Measurements from ENCODE around the gene CREBBP.

Gene CREBBP

DNA sequence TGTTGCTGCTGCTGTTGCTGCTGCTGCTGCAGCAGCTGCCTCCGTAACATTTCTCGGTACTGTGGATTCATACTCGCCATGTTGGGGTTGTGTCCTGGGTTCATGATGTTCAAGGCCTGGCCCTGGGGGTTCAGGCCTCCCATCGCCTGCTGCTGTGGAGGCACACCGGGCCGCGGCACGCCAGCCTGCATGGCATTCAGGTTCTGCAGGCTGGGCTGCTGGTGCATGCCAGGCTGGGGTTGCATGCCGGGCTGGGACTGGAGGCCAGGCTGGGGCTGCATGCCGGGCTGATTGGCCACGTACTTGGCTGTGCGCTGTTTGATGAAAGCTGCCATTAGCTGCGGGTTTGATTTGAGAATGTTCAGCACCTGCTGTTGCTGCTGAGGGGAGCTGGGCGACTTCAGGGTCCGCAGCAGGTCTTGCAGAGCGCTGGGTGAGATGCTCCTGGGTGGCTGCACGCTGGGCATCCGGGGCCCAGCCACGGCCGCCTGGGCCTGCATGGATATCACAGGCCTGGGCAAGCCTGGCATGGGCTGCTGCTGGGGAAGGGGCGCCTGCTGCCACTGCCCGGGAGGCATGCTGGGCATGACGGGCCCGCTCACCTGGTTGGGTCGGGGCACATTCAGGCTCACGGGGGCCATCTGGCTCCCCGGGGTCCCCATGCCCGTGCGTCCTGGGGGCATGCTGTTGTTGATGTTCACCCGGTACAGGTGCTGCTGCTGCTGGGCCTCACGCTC is 151.9 kb downstream of the CREBBP start:
- no peak for DNase-seq (ENCODE audit: low spot score)
- TF ChIP-seq, protein P1, sequence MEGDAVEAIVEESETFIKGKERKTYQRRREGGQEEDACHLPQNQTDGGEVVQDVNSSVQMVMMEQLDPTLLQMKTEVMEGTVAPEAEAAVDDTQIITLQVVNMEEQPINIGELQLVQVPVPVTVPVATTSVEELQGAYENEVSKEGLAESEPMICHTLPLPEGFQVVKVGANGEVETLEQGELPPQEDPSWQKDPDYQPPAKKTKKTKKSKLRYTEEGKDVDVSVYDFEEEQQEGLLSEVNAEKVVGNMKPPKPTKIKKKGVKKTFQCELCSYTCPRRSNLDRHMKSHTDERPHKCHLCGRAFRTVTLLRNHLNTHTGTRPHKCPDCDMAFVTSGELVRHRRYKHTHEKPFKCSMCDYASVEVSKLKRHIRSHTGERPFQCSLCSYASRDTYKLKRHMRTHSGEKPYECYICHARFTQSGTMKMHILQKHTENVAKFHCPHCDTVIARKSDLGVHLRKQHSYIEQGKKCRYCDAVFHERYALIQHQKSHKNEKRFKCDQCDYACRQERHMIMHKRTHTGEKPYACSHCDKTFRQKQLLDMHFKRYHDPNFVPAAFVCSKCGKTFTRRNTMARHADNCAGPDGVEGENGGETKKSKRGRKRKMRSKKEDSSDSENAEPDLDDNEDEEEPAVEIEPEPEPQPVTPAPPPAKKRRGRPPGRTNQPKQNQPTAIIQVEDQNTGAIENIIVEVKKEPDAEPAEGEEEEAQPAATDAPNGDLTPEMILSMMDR (IDR thresholded peaks at IDR 0.05; ENCODE audit: borderline replicate concordance, control extremely low read depth, extremely low read depth, insufficient read depth, missing control alignments) = no peak
- in situ Hi-C loops (cut with MboI; ENCODE audit: low sequenced_read_pairs, unreplicated experiment) = no loop called here

DNA sequence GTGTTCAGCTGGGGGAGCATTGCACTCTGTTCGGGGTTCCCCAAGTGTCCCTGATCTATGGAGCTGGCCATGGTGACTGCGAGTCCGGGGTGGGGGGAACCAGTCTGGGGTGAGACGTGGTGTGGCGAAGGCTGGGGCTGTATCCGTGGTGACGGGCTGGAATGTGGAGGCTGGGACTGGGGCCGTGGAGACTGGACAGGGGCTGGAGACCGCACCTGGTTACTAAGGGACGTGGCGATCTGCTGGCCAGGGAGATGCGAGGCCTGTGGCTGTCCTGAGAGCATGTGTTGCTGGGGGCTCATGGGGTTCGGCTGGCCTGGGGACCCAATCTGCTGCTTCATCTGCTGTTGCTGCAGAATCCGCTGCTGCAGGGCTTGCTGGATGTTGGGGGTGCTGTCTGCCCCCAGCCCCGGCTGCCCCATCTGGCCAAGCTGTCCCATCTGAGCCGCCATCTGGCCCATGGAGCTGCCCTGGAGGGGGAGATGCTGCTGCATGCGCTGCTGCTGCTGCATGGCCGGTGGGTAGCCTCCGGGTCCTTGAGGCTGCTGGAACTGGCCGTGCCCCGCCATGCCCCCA is 152.6 kb downstream of the CREBBP start:
- in situ Hi-C loops (cut with MboI; ENCODE audit: low sequenced_read_pairs, unreplicated experiment) = no loop called here
- DNase-seq (ENCODE audit: low spot score) = no peak
- TF ChIP-seq, protein P1 (IDR thresholded peaks at IDR 0.05; ENCODE audit: borderline replicate concordance, control extremely low read depth, extremely low read depth, insufficient read depth, missing control alignments) = no peak

DNA sequence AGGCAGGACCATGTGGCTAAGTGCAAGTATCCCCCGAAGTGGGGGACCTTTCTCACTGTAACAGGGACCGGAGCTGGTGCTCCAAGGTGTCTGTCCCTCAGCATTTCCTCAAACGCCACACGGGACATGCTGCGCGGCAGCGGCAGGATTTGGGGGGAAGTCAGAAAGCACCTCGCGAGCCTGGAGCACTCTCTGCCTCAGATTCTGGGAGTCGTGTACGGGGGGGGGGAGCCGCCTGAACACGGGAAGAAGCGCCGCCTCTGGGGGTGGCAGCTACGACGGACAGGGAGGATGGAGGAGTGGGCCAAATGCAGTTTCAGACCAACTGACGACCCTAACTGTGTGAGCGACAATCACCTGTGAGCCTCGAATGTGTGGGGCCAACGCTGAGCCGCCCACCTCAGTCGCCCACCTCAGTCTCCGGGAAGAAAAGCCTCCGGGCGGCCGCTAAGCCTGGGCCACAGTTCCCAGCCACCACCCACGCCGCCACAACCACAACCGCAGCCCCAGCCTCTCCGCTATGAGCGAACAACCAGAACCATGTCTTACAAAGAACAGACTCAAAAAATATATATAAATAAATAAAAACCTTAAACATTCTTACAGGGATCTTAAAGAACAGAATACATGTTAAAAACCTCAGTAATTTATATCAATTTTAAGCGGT is 154.4 kb downstream of the CREBBP start:
- DNase-seq (ENCODE audit: low spot score) = no peak
- in situ Hi-C loops (cut with MboI; ENCODE audit: low sequenced_read_pairs, unreplicated experiment) = no loop called here
- TF ChIP-seq, protein P1 (IDR thresholded peaks at IDR 0.05; ENCODE audit: borderline replicate concordance, control extremely low read depth, extremely low read depth, insufficient read depth, missing control alignments) = no peak

DNA sequence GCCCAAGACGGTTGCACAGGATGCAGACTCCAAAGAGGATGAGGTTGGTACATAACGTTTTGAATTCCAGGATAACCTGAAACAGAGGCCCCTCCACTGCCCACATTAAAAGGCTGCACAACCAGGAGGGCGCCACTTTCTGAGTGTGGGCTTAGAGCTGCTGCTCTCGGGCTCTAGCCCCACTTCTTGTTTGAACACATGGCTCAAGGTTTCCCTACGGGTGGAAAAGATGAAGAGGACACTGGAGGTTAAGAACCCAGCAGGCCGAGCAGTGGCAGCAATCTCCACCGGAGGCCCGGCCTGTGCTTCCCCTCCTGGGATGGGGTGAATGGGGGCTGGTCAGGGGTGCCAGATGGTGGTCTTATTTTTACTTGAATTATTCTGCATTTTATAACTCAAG is 155.2 kb downstream of the CREBBP start:
- TF ChIP-seq, protein P1 (IDR thresholded peaks at IDR 0.05; ENCODE audit: borderline replicate concordance, control extremely low read depth, extremely low read depth, insufficient read depth, missing control alignments) = no peak
- DNase-seq (ENCODE audit: low spot score) = no peak
- in situ Hi-C loops (cut with MboI; ENCODE audit: low sequenced_read_pairs, unreplicated experiment) = no loop called here

DNA sequence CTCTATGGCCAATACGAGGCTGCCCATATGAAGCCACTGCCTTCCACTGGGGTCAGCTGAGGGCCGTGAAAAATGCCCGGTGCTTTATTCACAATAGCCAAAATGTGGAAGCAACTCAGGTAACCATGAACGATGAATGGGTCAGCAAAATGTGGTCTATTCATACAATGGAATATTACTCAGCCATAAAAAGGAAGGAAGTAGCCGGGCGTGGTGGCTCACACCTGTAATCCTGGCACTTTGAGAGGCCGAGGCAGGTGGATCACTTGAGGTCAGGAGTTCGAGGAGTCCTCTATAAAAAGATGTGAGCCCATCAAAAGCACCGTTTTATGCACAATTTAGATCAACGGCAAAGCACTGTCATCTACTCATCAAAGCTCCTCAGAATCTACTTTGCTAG is 158.0 kb downstream of the CREBBP start:
- TF ChIP-seq, protein P1 (IDR thresholded peaks at IDR 0.05; ENCODE audit: borderline replicate concordance, control extremely low read depth, extremely low read depth, insufficient read depth, missing control alignments) = no peak
- in situ Hi-C loops (cut with MboI; ENCODE audit: low sequenced_read_pairs, unreplicated experiment) = no loop called here
- DNase-seq (ENCODE audit: low spot score) = no peak

DNA sequence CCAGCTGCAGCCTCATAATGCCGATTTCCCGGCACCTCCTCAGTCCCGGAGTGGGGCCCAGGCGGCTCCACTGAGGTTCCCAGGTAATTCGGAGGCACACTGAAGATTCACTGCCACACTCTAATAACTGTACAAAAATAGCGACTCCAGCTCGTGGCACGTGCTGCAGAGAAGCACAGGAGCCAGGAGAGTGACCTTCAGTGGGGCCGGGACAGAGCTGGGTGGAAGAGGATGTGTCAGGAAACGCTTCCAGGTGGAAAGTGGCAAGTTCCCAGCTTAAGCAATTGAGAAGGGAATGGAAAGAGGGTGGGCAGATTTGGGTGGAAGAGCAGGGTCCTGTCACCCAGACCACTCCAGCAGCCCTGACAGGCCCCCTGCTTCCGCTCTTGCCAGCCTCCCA is 160.1 kb downstream of the CREBBP start:
- TF ChIP-seq, protein P1 (IDR thresholded peaks at IDR 0.05; ENCODE audit: borderline replicate concordance, control extremely low read depth, extremely low read depth, insufficient read depth, missing control alignments) = no peak
- in situ Hi-C loops (cut with MboI; ENCODE audit: low sequenced_read_pairs, unreplicated experiment) = no loop called here
- DNase-seq (ENCODE audit: low spot score) = no peak

Data from GM13976 (cell line).